Effector memory CD4-positive, alpha-beta T cell (primary cell): Measurements from ENCODE around the gene SLC28A1.
"Not testable (repeated sequence)": the region's sequence is repeated elsewhere in the genome, so short reads cannot be mapped to it uniquely, and the experiment has no call there.

Source experiments
- DNase-seq, 3 donors: peaks; one replicate each; pipeline ENCODE4 v3.0.0-alpha.2; 2020
- H3K27ac ChIP-seq: 2 replicates; pipeline ENCODE4 v1.7.0; 2013; ENCODE audit warnings: mild to moderate bottlenecking, low read length, moderate library complexity; ENCODE audit not compliant: insufficient read depth, poor library complexity, severe bottlenecking
- H3K27me3 ChIP-seq: replicated peaks from 2 replicates; pipeline ENCODE4 v1.7.0; 2013; ENCODE audit warnings: mild to moderate bottlenecking, low read length; ENCODE audit not compliant: insufficient read depth, control insufficient read depth, poor library complexity, severe bottlenecking
- H3K36me3 ChIP-seq: 2 replicates; pipeline ENCODE4 v1.7.0; 2013; ENCODE audit warnings: mild to moderate bottlenecking, low read length, moderate library complexity; ENCODE audit not compliant: control insufficient read depth, insufficient read depth
- H3K4me1 ChIP-seq: 2 replicates; pipeline ENCODE4 v1.7.0; 2013; ENCODE audit warnings: low read length, mild to moderate bottlenecking; ENCODE audit not compliant: control insufficient read depth, insufficient read depth, poor library complexity, severe bottlenecking
- H3K4me3 ChIP-seq: 2 replicates; pipeline ENCODE4 v1.7.0; 2013; ENCODE audit warnings: low read length, low read depth, mild to moderate bottlenecking; ENCODE audit not compliant: insufficient read depth, poor library complexity, severe bottlenecking
- H3K9me3 ChIP-seq: 2 replicates; pipeline ENCODE4 v1.7.0; 2013; ENCODE audit warnings: mild to moderate bottlenecking, low read length, moderate library complexity; ENCODE audit not compliant: control insufficient read depth

The SLC28A1 gene

DNA sequence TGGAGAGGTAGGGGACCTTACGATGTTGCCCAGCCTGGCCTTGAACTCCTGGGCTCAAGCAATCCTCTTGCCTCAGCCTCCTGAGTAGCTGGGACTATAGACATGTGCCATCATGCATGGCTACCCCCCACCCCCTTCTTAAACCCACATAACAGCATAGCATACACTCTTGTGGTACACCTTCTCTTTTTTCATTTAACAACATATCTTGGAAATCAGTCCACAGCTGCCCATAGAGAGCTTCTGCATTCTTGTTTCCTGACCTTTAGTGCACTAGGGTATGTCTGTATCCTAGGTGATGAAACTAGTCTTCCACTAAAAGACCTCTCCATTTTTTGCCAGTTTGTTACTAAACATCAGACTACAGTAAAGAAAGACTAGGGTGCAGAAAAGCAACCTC is 33.0 kb downstream of the SLC28A1 start:
- H3K27me3 ChIP-seq, result no peaks in the 10 kb centered on the region
- H3K36me3 ChIP-seq, result no peaks in the 10 kb centered on the region
- no peak for DNase-seq
- H3K27ac ChIP-seq, result no peak overlapping the region
- H3K9me3 ChIP-seq, result no peaks in the 10 kb centered on the region
- H3K4me3 ChIP-seq, result no peak overlapping the region
- H3K4me1 ChIP-seq, result no peaks in the 10 kb centered on the region

DNA sequence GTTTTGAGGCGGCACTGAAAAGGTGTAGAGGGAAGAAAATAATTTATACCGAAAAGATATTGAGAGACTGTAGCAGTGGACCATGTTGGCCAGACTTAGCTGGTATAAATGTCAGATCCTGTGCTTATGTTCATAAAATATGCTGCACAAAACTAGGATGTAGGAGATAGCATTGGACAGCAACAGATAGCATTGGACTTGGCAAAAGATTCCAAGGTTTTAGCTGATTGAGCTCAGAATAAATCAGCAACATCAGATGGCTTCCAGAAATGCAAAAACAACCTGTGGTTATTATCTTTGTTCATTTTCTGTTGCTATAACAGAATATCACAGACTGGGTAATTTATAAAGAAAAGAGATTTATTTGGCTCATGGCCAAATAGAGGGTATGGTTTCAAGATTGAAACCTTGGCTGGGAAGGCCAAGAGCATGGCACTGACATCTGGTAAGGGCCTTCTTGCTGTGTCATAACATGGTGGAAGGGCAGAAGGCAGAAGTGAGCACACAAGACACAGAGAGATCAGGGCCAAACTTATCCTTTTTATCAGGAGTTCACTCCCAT is 34.7 kb downstream of the SLC28A1 start:
- H3K36me3 ChIP-seq, result no peaks in the 10 kb centered on the region
- DNase-seq, result no peak
- no peaks in the 10 kb centered on the region for H3K9me3 ChIP-seq
- H3K4me3 ChIP-seq, result no peak overlapping the region
- no peaks in the 10 kb centered on the region for H3K27me3 ChIP-seq
- H3K27ac ChIP-seq, result no peak overlapping the region
- H3K4me1 ChIP-seq, result no peaks in the 10 kb centered on the region

DNA sequence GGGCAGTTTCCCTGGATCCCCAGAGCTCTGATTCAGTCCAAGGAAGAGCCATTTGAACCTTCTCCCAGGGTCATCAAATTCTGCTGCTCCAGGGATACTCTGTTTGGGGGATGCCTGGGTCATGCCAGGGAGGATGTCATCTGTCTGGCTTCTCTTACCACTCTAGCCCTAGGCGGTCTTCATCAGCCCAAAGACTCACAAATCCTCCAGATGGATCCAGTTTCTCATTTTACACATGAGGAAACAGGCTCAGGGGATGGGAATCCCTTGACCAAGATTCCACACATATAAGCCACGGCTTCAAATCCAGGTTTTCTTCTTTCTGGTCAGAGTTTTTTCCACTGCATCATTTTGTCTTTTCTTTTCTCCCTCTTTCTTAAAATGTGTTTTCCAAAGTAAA is 36.7 kb downstream of the SLC28A1 start:
- no peaks in the 10 kb centered on the region for H3K4me1 ChIP-seq
- no peaks in the 10 kb centered on the region for H3K36me3 ChIP-seq
- H3K27ac ChIP-seq, result no peak overlapping the region
- H3K9me3 ChIP-seq, result no peaks in the 10 kb centered on the region
- no peak for DNase-seq
- no peaks in the 10 kb centered on the region for H3K27me3 ChIP-seq
- no peak overlapping the region for H3K4me3 ChIP-seq

DNA sequence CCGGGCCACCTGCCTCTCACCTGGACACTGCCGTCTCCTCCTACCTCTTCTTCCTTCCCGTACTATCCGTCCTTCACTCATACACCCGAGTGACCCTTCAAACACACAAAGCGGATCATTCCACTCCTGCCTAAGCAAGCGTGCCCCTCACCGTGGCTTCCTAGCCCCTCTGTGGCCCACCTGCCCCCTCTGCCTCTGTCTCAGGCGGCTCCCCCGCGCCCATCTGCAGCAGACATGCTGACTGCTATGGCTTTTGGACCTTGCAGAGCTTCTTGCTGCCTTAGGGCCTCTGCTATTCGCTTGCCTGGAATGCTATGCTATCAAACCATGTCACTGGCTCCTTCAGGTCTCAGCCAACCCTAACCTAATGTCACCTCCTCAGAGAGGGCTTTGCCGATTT is 38.1 kb downstream of the SLC28A1 start:
- Histone ChIP-seq H3K4me3 (no peak overlapping the region), H3K27me3 (no peaks in the 10 kb centered on the region), H3K36me3 (no peaks in the 10 kb centered on the region), H3K27ac (no peak overlapping the region), H3K9me3 (no peaks in the 10 kb centered on the region), H3K4me1 (no peaks in the 10 kb centered on the region)
- DNase-seq, result no peak

DNA sequence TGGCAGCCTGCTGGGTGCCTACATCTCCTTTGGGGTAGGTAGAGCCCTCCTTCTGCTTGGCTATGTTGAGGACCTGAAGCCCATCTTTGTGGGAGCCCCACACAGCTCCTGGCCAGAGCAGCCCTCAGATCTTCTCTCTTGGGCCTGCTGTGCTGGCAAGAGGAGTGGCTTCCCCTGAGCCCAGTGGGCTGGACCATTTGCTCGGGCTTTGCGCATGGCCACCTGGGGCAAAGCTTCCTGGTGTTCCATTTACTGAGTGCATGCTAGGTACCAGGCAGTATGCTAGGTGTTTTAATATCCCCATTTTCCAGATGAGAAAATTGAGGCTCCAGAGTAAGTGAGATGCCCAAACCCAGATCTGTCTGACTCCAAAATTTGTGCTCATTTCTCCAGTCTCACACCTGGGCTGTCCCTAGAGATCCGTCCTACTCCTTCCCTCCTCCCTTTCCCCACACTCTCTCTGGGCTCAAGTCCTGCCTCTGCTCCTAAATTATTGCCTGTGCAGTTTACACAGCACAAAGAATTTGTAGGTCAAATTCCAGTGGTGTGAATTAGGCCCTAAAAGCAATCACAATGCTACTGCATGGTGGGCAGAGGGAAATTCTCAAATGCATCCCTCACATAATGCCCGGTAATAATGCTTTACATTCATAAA is 39.7 kb downstream of the SLC28A1 start:
- Histone ChIP-seq H3K4me3 (no peak overlapping the region), H3K27me3 (no peaks in the 10 kb centered on the region), H3K27ac (no peak overlapping the region), H3K4me1 (no peaks in the 10 kb centered on the region), H3K36me3 (no peaks in the 10 kb centered on the region), H3K9me3 (no peaks in the 10 kb centered on the region)
- DNase-seq, result no peak

DNA sequence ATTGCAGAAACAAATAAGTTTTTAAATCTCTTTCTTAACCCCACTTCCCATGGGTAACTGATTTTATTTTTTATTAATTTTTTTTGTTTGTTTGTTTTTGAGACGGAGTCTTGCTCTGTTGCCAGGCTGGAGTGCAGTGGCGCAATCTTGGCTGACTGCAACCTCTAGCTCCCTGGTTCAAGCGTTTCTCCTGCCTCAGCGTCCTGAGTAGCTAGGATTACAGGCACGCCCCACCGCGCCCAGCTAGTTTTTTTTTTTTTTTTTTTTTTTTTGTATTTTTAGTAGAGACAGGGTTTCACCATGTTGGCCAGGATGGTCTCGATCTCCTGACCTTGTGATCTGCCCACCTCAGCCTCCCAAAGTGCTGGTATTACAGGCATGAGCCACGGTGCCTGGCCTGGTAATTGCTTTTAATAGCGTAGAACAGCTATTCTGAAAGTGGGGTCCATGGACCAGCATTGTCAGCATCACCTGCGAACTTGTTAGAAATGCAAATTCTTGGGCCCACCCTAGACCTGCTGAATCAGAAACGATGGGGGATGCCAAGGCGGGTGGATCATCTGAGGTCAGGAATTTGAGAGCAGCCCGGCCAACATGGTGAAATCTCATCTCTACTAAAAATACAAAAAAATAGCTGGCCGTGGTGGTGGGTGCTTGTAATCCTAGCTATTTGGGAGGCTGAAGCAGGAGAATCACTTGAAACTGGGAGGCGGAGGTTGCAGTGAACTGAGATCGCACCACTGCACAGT is 40.5 kb downstream of the SLC28A1 start:
- DNase-seq, H3K27ac ChIP-seq, H3K4me1 ChIP-seq: not testable (repeated sequence)

DNA sequence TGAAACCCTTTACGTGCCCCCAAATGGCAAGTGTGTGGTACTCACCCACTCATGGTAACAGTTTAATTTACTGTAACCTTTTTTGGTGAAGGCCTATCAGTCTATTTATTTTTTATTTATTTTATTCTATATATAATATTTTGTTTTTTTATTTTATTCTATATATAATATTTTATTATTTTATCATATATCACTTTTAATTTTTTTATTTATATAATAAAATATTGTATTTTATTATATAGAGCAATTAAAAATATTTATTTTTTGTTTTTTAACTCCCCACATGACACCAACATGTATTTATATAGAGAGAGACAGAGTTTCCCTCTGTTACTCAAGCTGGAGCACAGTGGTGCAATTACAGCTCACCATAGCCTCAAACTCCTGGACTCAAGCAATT is 41.4 kb downstream of the SLC28A1 start:
- no peak overlapping the region for H3K27ac ChIP-seq
- H3K36me3 ChIP-seq, result no peaks in the 10 kb centered on the region
- no peaks in the 10 kb centered on the region for H3K27me3 ChIP-seq
- H3K4me3 ChIP-seq, result no peak overlapping the region
- no peaks in the 10 kb centered on the region for H3K9me3 ChIP-seq
- H3K4me1 ChIP-seq, result no peaks in the 10 kb centered on the region
- DNase-seq, result no peak

More for the DNA sequence above, 40.5 kb downstream of the SLC28A1 start:
- not testable (repeated sequence) for H3K4me3 ChIP-seq, H3K27me3 ChIP-seq, H3K9me3 ChIP-seq, H3K36me3 ChIP-seq

DNA sequence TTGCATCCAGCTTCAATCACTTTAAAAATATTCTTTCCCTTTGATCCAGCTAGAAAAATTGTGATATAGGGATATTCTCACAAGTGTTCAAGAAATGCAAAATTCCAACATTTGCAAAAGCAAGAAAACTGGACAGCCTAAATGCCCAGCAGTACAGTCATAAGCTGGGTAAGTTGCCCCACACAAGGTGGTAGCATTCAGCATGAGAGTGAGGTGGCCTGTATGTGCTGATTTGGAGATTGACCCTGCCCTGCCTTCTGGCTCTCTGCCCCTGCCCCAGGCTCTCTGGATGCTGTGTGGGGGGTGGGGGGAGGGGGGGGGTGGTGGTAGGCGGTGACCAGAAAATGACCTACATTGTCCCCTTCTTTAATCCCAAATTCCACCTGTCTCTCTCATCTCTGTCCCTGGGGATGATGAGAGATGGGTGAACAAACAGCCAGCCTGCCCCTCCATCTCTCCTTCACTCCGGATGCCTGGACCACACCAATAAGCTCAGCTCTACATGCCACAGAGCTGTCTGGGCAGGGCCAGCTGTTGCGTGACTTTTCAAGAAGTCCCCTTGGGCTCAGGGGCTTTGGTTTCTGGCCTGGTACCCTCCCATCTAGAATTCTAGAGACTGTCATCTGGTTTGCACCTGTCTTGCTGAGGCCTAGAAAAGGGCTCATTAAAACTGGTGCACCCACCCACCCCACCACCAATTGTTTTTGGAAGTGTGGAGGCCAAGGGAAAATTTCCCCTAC is 42.2 kb downstream of the SLC28A1 start:
- Histone ChIP-seq H3K9me3 (no peaks in the 10 kb centered on the region), H3K4me3 (no peak overlapping the region), H3K4me1 (no peaks in the 10 kb centered on the region), H3K27me3 (no peaks in the 10 kb centered on the region), H3K27ac (no peak overlapping the region), H3K36me3 (no peaks in the 10 kb centered on the region)
- no peak for DNase-seq

DNA sequence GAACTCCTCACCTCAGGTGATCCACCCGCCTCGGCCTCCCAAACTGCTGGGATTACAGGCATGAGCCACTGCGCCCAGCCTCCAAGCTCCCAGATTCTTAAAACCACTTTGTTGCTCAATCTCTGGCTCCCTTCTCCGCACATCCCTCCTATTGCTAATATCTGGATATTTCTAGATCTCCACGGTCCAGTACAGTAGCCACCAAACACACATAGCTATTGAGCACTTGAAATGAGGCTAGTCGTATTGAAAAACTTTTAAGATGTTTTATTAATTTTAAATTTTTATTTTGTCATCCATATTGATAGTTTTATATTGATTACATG is 44.3 kb downstream of the SLC28A1 start:
- Histone ChIP-seq H3K27ac (no peak overlapping the region), H3K27me3 (no peaks in the 10 kb centered on the region), H3K9me3 (no peaks in the 10 kb centered on the region), H3K36me3 (no peaks in the 10 kb centered on the region), H3K4me1 (no peaks in the 10 kb centered on the region), H3K4me3 (no peak overlapping the region)
- no peak for DNase-seq
